HUES6 (cell line): ENCODE data around the gene PLXND1.

Experiments
- H3K27ac ChIP-seq: 2 replicates; pipeline ENCODE4 v1.7.0; 2013; ENCODE audit warnings: low read depth, mild to moderate bottlenecking, low read length, inconsistent platforms
- H3K27me3 ChIP-seq: 2 replicates; pipeline ENCODE4 v1.6.1; 2013; ENCODE audit warnings: low read length; ENCODE audit not compliant: control insufficient read depth, insufficient read depth
- H3K36me3 ChIP-seq: 2 replicates; pipeline ENCODE4 v1.6.1; 2013; ENCODE audit warnings: low read length; ENCODE audit not compliant: control insufficient read depth, insufficient read depth
- H3K4me1 ChIP-seq: 2 replicates; pipeline ENCODE4 v1.6.1; 2013; ENCODE audit warnings: low read length; ENCODE audit not compliant: control insufficient read depth, insufficient read depth
- H3K4me3 ChIP-seq: 2 replicates; pipeline ENCODE4 v1.5.1; 2013; ENCODE audit warnings: low read depth, low read length
- H3K9ac ChIP-seq: one replicate; pipeline ENCODE4 v1.6.1; 2013; ENCODE audit warnings: mild to moderate bottlenecking, low read length
- H3K9me3 ChIP-seq: 2 replicates; pipeline ENCODE4 v1.6.1; 2013; ENCODE audit warnings: low read depth, low read length; ENCODE audit not compliant: control insufficient read depth, insufficient read depth

PLXND1 gene

DNA sequence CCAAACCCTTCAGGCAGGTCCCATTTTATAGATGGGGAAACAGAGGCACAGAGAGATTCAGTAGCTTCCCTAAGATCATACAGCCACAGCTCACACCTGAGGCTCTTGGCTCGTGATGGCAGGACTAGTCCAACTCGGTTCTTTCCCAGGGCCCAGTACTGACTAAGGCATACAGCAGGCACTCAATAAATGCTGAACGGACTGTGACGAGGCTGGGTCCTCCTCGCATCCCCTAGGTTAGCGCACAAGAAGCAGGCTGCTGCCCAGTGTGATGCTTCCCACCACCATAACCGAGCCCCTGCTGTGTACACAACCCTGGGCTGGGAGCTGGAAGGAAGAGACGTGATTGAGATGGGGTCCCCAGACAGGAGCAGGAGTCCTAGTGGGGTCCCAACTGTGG, 24.9 kb downstream of the PLXND1 start:
- H3K36me3 ChIP-seq: peaks cover 74% of the 10 kb centered on the region
- 0 out of 2 replicates have a peak, but pooled peaks cover 4% of the 10 kb centered on the region for H3K4me1 ChIP-seq
- H3K4me3 ChIP-seq: no peak overlapping the region
- H3K9me3 ChIP-seq: no peaks in the 10 kb centered on the region
- no peak overlapping the region for H3K9ac ChIP-seq
- no peak overlapping the region for H3K27ac ChIP-seq
- no peaks in the 10 kb centered on the region for H3K27me3 ChIP-seq

DNA sequence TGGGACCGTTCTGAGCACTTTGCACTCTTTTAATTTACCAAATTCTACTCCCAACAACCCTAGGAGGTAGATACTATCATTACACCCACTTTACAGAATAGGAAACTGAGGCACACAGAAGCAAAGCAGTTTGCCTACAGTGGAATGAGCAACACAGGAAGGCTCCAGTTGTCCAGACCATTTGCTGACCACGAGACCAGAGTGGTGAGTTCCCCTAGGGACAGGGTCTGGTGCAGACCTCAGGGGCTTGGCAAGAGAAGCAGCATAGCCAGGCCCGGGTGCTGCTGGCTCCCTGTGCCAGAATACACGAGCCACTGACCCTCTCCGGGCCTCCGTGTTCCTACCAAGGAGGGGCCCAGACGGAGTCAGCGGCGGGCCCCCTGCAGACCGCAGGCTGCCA, 26.5 kb downstream of the PLXND1 start:
- H3K9ac ChIP-seq: no peak overlapping the region
- H3K4me3 ChIP-seq: no peak overlapping the region
- peaks cover 63% of the 10 kb centered on the region; the same call in 1 of the 2 replicates for H3K36me3 ChIP-seq
- H3K4me1 ChIP-seq: peaks cover 8% of the 10 kb centered on the region; the same call in 1 of the 2 replicates
- no peaks in the 10 kb centered on the region for H3K9me3 ChIP-seq
- no peak overlapping the region for H3K27ac ChIP-seq
- no peaks in the 10 kb centered on the region for H3K27me3 ChIP-seq

DNA sequence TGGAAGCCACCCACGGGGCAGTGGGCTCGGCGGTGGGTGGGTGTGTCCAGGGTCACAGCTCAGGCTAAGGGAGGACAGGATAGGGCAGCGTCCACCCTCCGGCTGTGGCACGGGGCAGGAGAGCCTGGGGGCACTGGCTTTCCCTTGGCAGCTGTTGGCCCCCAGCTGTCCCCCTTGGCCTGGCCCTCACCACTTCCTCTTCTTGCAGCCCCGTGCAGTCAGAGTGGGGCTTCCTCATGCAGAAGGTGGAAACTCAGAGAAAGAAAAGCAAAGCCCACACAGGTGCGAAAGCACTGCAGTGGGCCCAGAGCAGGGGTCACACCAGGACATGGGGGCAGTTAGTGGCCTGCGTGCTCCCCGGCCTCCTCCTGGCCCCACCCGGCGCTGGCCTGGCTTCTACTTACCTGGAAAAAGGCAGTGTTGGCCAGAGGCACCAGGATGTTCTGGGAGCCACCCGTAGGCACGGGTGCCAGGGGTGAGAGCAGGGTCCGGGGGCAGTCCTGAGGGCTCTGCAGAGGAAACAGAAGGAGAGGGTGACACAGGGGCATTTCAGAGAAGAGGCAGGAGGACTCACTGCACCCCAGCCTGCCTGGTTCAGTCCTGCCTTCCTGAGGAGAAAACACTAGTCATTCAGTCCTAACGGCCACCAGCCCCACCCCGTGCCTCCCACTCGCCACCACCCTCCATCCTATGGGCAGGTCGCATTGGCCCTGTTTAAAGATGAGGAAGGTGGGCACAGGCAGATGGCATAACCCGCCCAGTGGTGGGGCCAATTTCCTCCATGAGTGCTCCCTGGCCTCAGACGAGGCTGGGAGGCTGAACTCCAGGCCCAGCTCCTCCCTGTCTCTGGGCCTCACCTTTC, 28.3 kb downstream of the PLXND1 start:
- H3K36me3 ChIP-seq: peaks cover 60% of the 10 kb centered on the region; the same call in 1 of the 2 replicates
- H3K27ac ChIP-seq: no peak overlapping the region
- no peak overlapping the region for H3K4me3 ChIP-seq
- no peaks in the 10 kb centered on the region for H3K9me3 ChIP-seq
- no peak overlapping the region for H3K9ac ChIP-seq
- H3K27me3 ChIP-seq: no peaks in the 10 kb centered on the region
- peaks cover 8% of the 10 kb centered on the region; the same call in 1 of the 2 replicates for H3K4me1 ChIP-seq

DNA sequence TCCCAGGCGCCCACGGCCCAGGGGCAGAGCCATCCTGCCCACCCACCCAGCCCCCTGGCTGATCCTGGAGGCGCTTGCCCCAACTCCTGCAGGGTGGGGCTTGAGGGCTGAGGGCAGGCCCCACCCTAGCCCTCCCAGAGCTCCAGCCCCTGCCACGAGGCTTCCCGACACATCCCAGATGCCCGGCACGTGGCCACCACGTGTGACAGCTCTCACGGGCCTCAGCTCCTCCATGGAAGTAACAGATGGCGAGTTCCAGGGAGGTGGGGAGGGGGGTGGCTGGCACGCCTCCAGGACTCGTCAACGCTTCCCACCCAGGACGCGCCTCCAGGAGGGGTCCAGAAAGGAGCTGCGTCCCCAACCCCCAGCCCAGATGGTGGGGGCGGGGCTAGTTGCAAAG, 29.1 kb downstream of the PLXND1 start:
- Histone ChIP-seq H3K36me3 (peaks cover 57% of the 10 kb centered on the region; the same call in 1 of the 2 replicates), H3K27me3 (no peaks in the 10 kb centered on the region), H3K4me1 (peaks cover 8% of the 10 kb centered on the region; the same call in 1 of the 2 replicates), H3K9ac (no peak overlapping the region), H3K27ac (no peak overlapping the region), H3K4me3 (no peak overlapping the region), H3K9me3 (no peaks in the 10 kb centered on the region)

DNA sequence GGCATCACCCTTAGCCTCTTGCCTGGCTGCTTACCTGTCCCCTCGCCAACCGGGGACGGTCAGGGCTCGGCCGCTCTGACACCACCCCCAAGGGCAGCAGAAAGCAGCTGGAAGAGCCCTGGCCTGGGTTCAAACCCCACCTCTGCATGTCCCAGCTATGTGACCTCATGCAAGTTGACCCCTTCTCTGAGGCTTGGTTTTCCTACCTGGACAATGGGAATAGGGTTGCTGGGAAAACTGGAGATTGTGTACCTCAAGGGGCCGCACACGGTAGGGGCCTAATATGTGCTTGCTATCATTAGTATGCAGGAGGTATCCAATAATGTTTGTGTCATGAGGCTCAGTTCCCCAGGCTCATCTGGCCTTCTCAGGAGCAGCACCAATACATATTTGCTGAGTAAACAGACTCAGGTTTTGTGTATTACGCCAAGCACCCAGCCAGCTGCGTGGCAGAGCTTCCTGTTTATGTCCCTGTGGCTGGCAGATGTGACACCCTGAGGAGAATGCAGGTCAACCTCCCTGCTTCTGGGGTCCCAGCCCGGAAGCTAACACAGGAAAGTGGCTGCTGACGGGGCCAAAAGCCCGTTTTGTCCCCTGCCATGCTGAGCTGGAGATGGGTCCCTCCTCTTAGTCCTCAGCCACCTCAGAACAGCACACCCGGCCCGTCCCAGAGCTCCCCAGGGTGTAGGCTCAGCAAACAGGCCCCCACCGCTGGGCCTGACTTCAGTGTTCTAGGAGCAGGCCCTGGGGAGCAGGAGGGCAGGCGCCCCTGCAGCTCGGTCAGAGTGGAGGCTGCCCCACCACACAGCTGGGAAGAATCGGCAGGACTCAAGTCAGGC, 29.7 kb downstream of the PLXND1 start:
- no peaks in the 10 kb centered on the region for H3K27me3 ChIP-seq
- H3K9ac ChIP-seq: no peak overlapping the region
- no peak overlapping the region for H3K4me3 ChIP-seq
- peaks cover 8% of the 10 kb centered on the region; the same call in 1 of the 2 replicates for H3K4me1 ChIP-seq
- peaks cover 58% of the 10 kb centered on the region; the same call in 1 of the 2 replicates for H3K36me3 ChIP-seq
- no peaks in the 10 kb centered on the region for H3K9me3 ChIP-seq
- no peak overlapping the region for H3K27ac ChIP-seq

DNA sequence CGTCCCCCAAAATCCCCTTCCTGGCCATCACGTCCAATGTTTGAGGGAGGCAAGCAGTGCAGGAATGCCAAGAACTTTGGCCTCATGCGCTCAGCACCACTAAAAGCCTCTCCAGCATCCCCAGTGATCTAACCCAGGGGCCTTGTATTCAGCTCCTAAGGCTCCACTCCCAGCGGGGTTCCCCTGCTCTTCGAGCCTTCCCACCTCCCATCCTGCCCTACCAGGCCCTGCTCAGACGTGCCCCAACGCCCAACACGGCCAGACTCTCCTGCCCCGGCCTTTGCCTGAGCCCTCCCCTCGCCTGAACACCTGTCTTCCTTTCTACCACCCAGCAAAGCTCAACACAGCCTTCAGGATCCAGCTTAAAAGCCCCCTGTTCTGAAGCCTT, 30.5 kb downstream of the PLXND1 start:
- H3K9ac ChIP-seq: no peak overlapping the region
- no peak overlapping the region for H3K27ac ChIP-seq
- H3K9me3 ChIP-seq: no peaks in the 10 kb centered on the region
- H3K4me1 ChIP-seq: peaks cover 8% of the 10 kb centered on the region; the same call in 1 of the 2 replicates
- peaks cover 57% of the 10 kb centered on the region; the same call in 1 of the 2 replicates for H3K36me3 ChIP-seq
- H3K4me3 ChIP-seq: no peak overlapping the region
- no peaks in the 10 kb centered on the region for H3K27me3 ChIP-seq

DNA sequence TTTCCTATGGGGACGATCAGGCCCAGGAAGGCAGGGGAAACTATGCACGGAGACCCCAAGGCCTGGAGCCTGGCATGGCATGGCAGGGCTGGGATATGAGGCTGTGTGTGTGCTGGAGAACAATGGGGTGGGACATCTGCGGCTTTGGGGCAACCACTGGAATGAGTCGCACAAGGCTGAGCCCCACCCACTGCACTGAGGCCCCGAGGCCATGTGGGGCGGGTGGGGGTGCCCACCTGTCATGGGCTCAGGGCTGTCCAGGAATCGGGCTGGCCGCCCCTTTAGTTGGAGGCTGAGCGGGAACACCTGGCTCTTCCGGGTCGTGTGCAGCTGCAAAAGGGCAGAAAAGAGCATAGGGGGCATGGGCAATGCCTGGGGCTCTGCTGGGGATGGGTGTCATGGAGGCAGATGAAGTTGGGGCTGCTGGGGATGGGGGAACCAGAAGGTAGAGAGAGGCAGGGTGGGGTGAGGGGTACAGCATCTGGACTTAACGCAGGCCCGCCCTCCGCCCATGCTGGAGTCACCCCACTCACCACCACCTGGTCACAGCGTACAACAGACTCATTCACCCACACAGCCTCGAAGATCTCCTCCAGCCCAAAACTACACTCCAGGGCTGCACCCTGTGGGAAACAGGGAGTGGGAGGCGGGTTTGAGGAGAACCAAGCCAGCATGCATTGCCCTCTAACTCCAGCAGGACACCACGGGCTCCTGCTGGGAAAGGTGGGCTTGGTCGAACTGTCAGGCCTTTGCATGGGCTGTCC, 31.1 kb downstream of the PLXND1 start:
- H3K36me3 ChIP-seq: peaks cover 58% of the 10 kb centered on the region
- no peaks in the 10 kb centered on the region for H3K27me3 ChIP-seq
- no peak overlapping the region for H3K9ac ChIP-seq
- no peaks in the 10 kb centered on the region for H3K9me3 ChIP-seq
- H3K4me1 ChIP-seq: peaks cover 8% of the 10 kb centered on the region; the same call in 1 of the 2 replicates
- no peak overlapping the region for H3K27ac ChIP-seq
- no peak overlapping the region for H3K4me3 ChIP-seq

DNA sequence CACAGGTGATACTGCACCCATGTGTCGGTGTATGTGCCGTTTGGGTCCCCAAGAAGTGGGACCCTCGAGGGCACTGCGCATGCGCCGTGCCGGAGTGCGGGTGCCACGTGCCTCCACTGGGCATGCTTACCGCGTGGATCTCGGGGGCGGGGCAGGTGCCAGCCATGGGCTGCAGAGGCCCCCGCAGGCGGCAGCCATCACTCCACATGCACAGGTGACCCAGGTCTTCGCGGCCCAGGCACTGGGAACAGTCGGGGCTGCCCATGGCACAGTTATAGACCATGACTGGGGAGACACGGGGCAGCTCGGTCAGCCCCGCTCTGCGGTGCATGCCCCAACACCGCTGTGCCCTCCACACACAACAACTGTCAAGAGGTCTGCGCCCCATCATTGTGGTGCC, 32.3 kb downstream of the PLXND1 start:
- H3K9ac ChIP-seq: no peak overlapping the region
- H3K9me3 ChIP-seq: no peaks in the 10 kb centered on the region
- no peaks in the 10 kb centered on the region for H3K27me3 ChIP-seq
- H3K36me3 ChIP-seq: peaks cover 61% of the 10 kb centered on the region
- peaks cover 8% of the 10 kb centered on the region; the same call in 1 of the 2 replicates for H3K4me1 ChIP-seq
- no peak overlapping the region for H3K27ac ChIP-seq
- H3K4me3 ChIP-seq: no peak overlapping the region

DNA sequence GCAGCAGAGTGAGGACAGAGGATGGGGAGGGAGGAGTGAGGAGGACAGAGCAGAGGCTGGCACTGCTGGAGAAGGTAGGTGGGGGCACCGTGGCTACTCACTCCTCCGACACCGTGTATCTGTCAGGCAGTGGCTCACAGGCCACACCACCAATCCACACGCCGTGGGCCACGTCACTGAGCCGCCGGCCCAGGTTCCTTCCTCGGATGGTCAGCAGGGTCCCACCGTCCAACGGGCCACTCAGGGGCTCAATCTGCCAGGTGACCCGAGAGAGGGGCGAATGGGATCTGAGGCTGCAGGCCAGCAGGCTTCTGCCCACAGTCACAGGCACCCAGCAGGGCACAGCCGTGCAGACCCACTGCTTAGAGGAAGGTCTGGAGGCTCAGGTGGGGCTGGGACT, 33.0 kb downstream of the PLXND1 start:
- Histone ChIP-seq H3K9ac (no peak overlapping the region), H3K27ac (no peak overlapping the region), H3K9me3 (no peaks in the 10 kb centered on the region), H3K4me1 (peaks cover 8% of the 10 kb centered on the region; the same call in 1 of the 2 replicates), H3K36me3 (peaks cover 67% of the 10 kb centered on the region), H3K27me3 (no peaks in the 10 kb centered on the region), H3K4me3 (no peak overlapping the region)

DNA sequence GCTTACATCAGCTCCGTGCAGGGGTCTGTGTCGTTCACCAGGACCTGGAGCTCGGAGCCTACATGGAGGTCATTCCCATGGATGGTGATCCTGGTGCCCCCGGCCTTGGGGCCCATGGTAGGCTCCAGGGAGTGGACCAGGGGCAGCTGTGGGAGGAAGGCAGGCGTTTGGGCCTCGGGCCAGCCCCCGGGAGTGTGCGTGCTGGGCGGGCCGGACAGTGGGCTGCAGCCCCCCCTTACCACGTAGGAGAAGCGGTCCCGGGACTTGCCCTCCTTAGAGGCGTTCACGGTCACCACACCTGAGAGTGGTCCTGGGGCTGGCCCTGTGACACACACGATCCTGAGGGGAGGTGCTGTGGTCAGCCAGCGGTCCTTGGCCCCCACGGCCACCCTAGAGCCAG, 33.9 kb downstream of the PLXND1 start:
- H3K27me3 ChIP-seq: no peaks in the 10 kb centered on the region

More for the DNA sequence above, 33.9 kb downstream of the PLXND1 start:
- peaks cover 8% of the 10 kb centered on the region; the same call in 1 of the 2 replicates for H3K4me1 ChIP-seq
- no peak overlapping the region for H3K4me3 ChIP-seq
- no peak overlapping the region for H3K9ac ChIP-seq
- no peak overlapping the region for H3K27ac ChIP-seq
- no peaks in the 10 kb centered on the region for H3K9me3 ChIP-seq
- H3K36me3 ChIP-seq: peaks cover 65% of the 10 kb centered on the region
